GM19351 (cell line): ENCODE data around the gene LGALS7B.
"Not testable (repeated sequence)": the region's sequence is repeated elsewhere in the genome, so short reads cannot be mapped to it uniquely, and the experiment has no call there.

Source experiments
- ATAC-seq: cut with Tn5 transposase; IDR thresholded peaks from one replicate; pipeline ENCODE4 v1.9.1; 2021; ENCODE audit warnings: mild to moderate bottlenecking, moderate library complexity; ENCODE audit not compliant: unreplicated experiment

Gene LGALS7B

DNA sequence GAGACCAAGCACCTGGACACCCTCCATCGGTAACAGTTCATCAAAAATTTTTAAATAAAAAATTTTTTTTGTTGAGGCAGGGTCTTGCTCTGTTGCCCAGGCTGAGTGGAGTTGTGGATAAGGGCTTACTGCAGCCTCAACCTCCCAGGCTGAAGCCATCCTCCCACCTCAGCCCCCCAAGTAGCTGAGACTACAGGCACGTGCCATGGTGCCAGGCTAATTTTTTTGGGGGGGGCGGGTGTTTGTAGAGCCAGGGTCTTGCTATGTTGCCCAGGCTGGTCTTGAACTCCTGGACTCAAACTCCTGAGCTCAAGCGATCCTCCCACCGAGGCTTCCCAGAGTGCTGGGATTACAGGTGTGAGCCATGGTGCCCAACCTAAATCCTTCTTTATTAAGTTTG is 4.7 kb downstream of the LGALS7B start:
- ATAC-seq = no peak

- ATAC-seq = no peak
Measured at GRCh38 chr19:38795549-38795948, 6.5 kb downstream of the LGALS7B start.

- ATAC-seq = no peak
Measured at GRCh38 chr19:38796154-38796553, 7.2 kb downstream of the LGALS7B start.

DNA sequence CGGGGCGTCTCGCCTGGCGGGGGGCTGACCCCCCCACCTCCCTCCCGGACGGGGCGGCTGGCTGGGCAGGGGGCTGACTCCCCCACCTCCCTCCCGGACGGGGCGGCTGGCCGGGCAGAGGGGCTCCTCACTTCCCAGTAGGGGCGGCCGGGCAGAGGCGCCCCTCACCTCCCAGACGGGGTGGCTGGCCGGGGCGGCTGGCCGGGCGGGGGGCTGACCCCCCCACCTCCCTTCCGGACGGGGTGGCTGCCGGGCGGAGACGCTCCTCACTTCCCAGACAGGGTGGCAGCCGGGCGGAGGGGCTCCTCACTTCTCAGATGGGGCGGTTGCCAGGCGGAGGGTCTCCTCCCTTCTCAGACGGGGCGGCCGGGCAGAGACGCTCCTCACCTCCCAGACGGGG is 8.8 kb downstream of the LGALS7B start:
- ATAC-seq = not testable (repeated sequence)

DNA sequence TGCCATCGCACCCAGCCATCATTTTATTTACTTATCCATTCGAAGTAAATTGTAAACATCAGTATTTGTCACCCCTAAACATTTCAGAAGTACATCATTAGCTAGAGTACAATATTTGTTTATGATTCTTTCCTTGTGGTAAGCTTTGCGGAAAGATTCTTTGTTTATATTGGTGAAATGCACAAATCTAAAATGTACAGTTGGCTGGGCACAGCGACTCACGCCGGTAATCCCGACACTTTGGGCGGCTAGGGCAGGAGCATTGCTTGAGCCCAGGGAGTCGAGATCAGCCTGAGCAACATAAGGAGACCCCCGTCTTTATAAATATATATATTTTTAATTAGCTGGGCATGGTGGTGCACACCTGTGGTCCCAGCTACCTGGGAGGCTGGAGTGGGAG is 10.1 kb downstream of the LGALS7B start:
- ATAC-seq = no peak

GRCh38 chr19:38800577-38801347 is 11.8 kb downstream of the LGALS7B start:
- ATAC-seq = no peak

DNA sequence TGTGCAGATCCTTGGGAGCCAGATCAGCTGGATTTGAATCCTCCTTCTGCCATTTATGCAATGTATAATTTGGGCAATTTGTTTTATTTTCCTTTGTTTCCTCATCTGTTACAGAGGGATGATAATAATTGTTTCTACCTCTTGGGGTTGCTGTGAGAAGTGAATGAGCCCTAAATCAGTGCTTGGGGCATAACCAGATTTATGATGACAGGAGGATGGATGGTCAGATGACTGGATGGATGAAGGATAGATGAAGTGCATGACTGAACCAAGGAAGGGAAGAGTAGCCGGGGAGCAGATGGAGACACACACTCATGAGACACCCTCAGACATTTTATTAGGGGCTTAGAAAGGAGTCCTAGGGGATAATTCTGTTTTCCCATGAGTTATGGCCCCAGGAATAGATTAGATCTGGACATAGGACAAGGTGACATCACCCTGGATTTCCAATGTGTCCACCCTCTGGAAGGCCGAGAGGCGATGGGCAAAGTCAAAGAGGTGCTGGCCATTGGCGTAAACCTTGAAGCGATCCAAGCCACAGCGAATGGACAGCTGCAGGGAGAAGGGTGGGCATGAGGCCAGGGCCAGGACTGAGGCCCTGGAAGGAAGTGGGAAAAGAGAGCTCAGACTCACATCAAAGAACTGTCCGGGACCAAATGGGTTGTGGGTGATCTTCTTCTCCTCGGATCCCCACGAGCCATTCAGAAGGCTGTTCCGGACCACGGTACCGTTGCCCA is 12.5 kb downstream of the LGALS7B start:
- no peak for ATAC-seq

GRCh38 chr19:38803543-38803942 is 14.5 kb downstream of the LGALS7B start:
- no peak for ATAC-seq

DNA sequence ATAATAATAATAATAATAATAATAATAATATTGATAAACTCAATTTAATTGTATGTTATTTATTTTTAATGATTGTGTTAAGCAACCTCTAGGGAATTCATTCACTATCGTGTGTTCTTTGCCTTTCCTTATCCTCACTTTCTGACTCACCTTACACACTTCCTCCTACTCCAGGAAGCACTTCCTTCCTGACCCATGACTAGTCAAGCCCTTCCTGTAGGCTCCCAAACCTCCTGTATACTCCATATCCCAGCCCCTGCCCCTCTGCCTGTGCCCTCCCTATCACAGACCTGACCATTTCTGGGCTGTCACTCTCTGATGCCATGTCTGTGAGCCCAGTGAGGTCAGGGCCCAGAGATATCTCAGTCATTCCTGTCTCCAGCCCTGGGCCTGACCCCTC is 16.2 kb downstream of the LGALS7B start:
- ATAC-seq = no peak

- ATAC-seq = no peak
Measured at GRCh38 chr19:38806371-38806770, 17.4 kb downstream of the LGALS7B start.

- not testable (repeated sequence) for ATAC-seq
Measured at GRCh38 chr19:38807374-38808098, 18.5 kb downstream of the LGALS7B start.

GRCh38 chr19:38808741-38809140 is 19.7 kb downstream of the LGALS7B start:
- no peak for ATAC-seq

- no peak for ATAC-seq
Measured at GRCh38 chr19:38809592-38810252, 20.7 kb downstream of the LGALS7B start.

GRCh38 chr19:38812009-38812840 is 23.2 kb downstream of the LGALS7B start:
- no peak for ATAC-seq

GRCh38 chr19:38812841-38813320 is 23.9 kb downstream of the LGALS7B start, which contains the start of gene LGALS4:
Gene LGALS4 (minus strand): TSS chr19:38812945. CDS start chr19:38812886, 59 bp downstream.
- ATAC-seq = no peak

- ATAC-seq = no peak
Measured at GRCh38 chr19:38813323-38813722, 24.3 kb downstream of the LGALS7B start.

GRCh38 chr19:38813932-38814331 is 24.9 kb downstream of the LGALS7B start:
- ATAC-seq = not testable (repeated sequence)

DNA sequence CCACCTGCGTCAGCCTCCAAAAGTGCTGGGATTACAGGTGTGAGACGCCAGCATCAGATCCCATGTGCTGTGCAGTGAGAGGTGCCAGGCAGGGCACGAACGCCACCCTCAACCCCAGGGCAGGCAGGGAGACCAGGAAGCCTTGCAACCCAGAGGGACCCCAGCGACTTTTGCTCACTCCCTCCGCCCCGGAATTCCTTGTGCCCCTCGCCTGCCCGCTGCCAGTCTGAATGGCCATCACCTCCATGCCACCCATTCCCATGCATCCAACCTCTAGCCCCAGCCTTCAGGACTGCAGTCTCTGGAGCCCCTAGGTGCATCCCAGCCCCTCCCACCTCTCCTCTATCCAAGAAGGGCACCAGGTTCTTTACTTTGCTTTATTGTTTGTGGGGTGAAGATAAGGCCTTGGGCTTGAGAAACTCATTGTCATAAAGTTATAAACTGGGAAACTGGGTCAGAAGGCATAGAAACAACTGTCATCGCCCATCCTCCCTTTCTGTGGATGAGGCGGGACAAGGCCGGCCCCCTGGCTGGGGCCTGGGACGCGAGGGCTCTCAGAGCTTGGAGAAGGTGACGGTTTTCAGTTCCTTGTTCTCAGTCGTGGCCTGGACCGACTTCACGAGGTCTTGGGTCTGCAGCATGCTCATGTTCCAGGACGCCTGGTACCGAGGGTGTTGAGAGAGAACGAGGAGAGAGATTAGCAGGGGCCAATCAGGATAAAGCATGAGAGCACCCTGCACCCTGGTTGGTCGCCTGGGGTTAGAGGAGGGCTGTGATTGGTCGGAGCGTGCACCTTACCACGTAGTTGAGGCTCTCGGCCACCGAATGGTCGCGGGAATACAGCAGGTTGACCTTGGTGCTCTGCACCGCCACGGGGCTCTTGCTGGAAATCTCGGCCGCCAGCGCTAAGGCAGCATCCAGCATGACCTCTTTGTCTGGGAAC is 26.3 kb downstream of the LGALS7B start:
- no peak for ATAC-seq
